Muscle layer of duodenum (tissue), 2 donors: ENCODE measurements around the gene DNAJC1.

ENCODE experiments used
- H3K27ac ChIP-seq: one replicate; pipeline ENCODE4 v1.7.0; 2013; ENCODE audit warnings: mild to moderate bottlenecking, low read length
- H3K27me3 ChIP-seq: one replicate; pipeline ENCODE4 v1.7.0; 2013; ENCODE audit warnings: low read depth, mild to moderate bottlenecking, control low read depth, low read length
- H3K36me3 ChIP-seq, 2 donors: one replicate each; pipeline ENCODE4 v1.7.0; 2013; ENCODE audit warnings: low read length in 2 of 2, control low read depth in 1 of 2, mild to moderate bottlenecking in 1 of 2; ENCODE audit not compliant: insufficient read depth in 2 of 2, control insufficient read depth in 1 of 2
- H3K4me1 ChIP-seq, 2 donors: one replicate each; pipeline ENCODE4 v1.7.0; 2013; ENCODE audit warnings: low read length in 2 of 2, mild to moderate bottlenecking in 2 of 2, control low read depth in 1 of 2, moderate library complexity in 1 of 2; ENCODE audit not compliant: insufficient read depth in 2 of 2, control insufficient read depth in 1 of 2
- H3K4me3 ChIP-seq, 2 donors: one replicate each; pipeline ENCODE4 v1.7.0; 2013; ENCODE audit warnings: low read length in 2 of 2, low read depth in 1 of 2, mild to moderate bottlenecking in 1 of 2
- H3K9me3 ChIP-seq, 2 donors: one replicate each; pipeline ENCODE4 v1.7.0; 2013; ENCODE audit warnings: low read length in 2 of 2, control low read depth in 1 of 2, mild to moderate bottlenecking in 1 of 2; ENCODE audit not compliant: control insufficient read depth in 1 of 2
- donor health status: healthy.

The DNAJC1 gene

GRCh38 chr10:21758239-21758638, 245.3 kb downstream of the DNAJC1 start:
- Histone ChIP-seq H3K4me1 (no peaks in the 10 kb centered on the region), H3K27me3 (no peaks in the 10 kb centered on the region), H3K9me3 (no peaks in the 10 kb centered on the region), H3K4me3 (no peak overlapping the region), H3K27ac (no peak overlapping the region), H3K36me3 (peaks cover 0 to 28% of the 10 kb centered on the region in 2 donors)

- H3K4me1 ChIP-seq = no peaks in the 10 kb centered on the region
- no peaks in the 10 kb centered on the region for H3K9me3 ChIP-seq
- no peaks in the 10 kb centered on the region for H3K27me3 ChIP-seq
- peaks cover 0 to 28% of the 10 kb centered on the region in 2 donors for H3K36me3 ChIP-seq
- H3K27ac ChIP-seq = no peak overlapping the region
- H3K4me3 ChIP-seq = no peak overlapping the region
These were observed 246.2 kb downstream of the DNAJC1 start for GRCh38 chr10:21757185-21757901.

GRCh38 chr10:21756707-21757106, 246.8 kb downstream of the DNAJC1 start:
- no peaks in the 10 kb centered on the region for H3K4me1 ChIP-seq
- H3K27ac ChIP-seq = no peak overlapping the region
- no peaks in the 10 kb centered on the region for H3K9me3 ChIP-seq
- H3K4me3 ChIP-seq = no peak overlapping the region
- peaks cover 0 to 28% of the 10 kb centered on the region in 2 donors for H3K36me3 ChIP-seq
- H3K27me3 ChIP-seq = no peaks in the 10 kb centered on the region

- peaks cover 0 to 26% of the 10 kb centered on the region in 2 donors for H3K36me3 ChIP-seq
- no peaks in the 10 kb centered on the region for H3K9me3 ChIP-seq
- H3K4me3 ChIP-seq = no peak overlapping the region
- no peak overlapping the region for H3K27ac ChIP-seq
- H3K4me1 ChIP-seq = no peaks in the 10 kb centered on the region
- H3K27me3 ChIP-seq = no peaks in the 10 kb centered on the region
These were observed 249.0 kb downstream of the DNAJC1 start for GRCh38 chr10:21754410-21755011.

- H3K36me3 ChIP-seq = peaks cover 0 to 18% of the 10 kb centered on the region in 2 donors
- no peaks in the 10 kb centered on the region for H3K27me3 ChIP-seq
- H3K27ac ChIP-seq = no peak overlapping the region
These were observed 249.8 kb downstream of the DNAJC1 start for GRCh38 chr10:21753497-21754270.

GRCh38 chr10:21751341-21752310, 251.9 kb downstream of the DNAJC1 start:
- Histone ChIP-seq H3K4me3 (no peak overlapping the region), H3K36me3 (peaks cover 0 to 9% of the 10 kb centered on the region in 2 donors), H3K9me3 (no peaks in the 10 kb centered on the region), H3K27me3 (no peaks in the 10 kb centered on the region), H3K27ac (no peak overlapping the region), H3K4me1 (no peaks in the 10 kb centered on the region)

More at GRCh38 chr10:21753497-21754270, 249.8 kb downstream of the DNAJC1 start:
- no peak overlapping the region for H3K4me3 ChIP-seq
- no peaks in the 10 kb centered on the region for H3K4me1 ChIP-seq
- H3K9me3 ChIP-seq = no peaks in the 10 kb centered on the region

GRCh38 chr10:21750424-21750823, 253.1 kb downstream of the DNAJC1 start:
- Histone ChIP-seq H3K9me3 (no peaks in the 10 kb centered on the region), H3K27ac (no peak overlapping the region), H3K4me3 (no peak overlapping the region), H3K4me1 (no peaks in the 10 kb centered on the region), H3K36me3 (peaks cover 0 to 4% of the 10 kb centered on the region in 2 donors), H3K27me3 (no peaks in the 10 kb centered on the region)

- H3K27ac ChIP-seq = no peak overlapping the region
- no peaks in the 10 kb centered on the region for H3K9me3 ChIP-seq
- no peaks in the 10 kb centered on the region for H3K4me1 ChIP-seq
- no peaks in the 10 kb centered on the region for H3K27me3 ChIP-seq
- H3K36me3 ChIP-seq = peaks cover 4 to 5% of the 10 kb centered on the region in 2 donors
- H3K4me3 ChIP-seq = no peak overlapping the region
These were observed 253.7 kb downstream of the DNAJC1 start for GRCh38 chr10:21749788-21750187.

GRCh38 chr10:21747809-21748208, 255.7 kb downstream of the DNAJC1 start:
- H3K27ac ChIP-seq = no peak overlapping the region
- H3K4me1 ChIP-seq = no peaks in the 10 kb centered on the region
- no peak overlapping the region for H3K4me3 ChIP-seq
- H3K9me3 ChIP-seq = no peaks in the 10 kb centered on the region
- H3K36me3 ChIP-seq = peaks cover 16 to 21% of the 10 kb centered on the region in 2 donors
- no peaks in the 10 kb centered on the region for H3K27me3 ChIP-seq

- H3K36me3 ChIP-seq = peaks cover 28 to 33% of the 10 kb centered on the region in 2 donors
These were observed 257.4 kb downstream of the DNAJC1 start for GRCh38 chr10:21746118-21746517.

More at GRCh38 chr10:21746118-21746517, 257.4 kb downstream of the DNAJC1 start:
- no peaks in the 10 kb centered on the region for H3K4me1 ChIP-seq
- no peaks in the 10 kb centered on the region for H3K27me3 ChIP-seq
- H3K9me3 ChIP-seq = no peaks in the 10 kb centered on the region
- no peak overlapping the region for H3K27ac ChIP-seq
- no peak overlapping the region for H3K4me3 ChIP-seq
